Ramos (cell line): ENCODE results near the gene NYNRIN.

Experiments used
- in situ Hi-C: fragments of 300-500 bp; cut with MboI; formaldehyde crosslinking; loops from one replicate; pipeline ENCODE4 v1.14.3; 2022; ENCODE audit warnings: low sequenced_read_pairs; ENCODE audit not compliant: unreplicated experiment

The NYNRIN gene

GRCh38 chr14:24388474-24389179, 10.2 kb upstream of the NYNRIN start:
- in situ Hi-C loops = no loop called here

GRCh38 chr14:24389226-24389848, 9.5 kb upstream of the NYNRIN start:
- in situ Hi-C loops = no loop called here

GRCh38 chr14:24390701-24391468, 7.9 kb upstream of the NYNRIN start:
- in situ Hi-C loops = no loop called here

GRCh38 chr14:24392325-24393091, 6.3 kb upstream of the NYNRIN start:
- in situ Hi-C loops = no loop called here

- in situ Hi-C loops = no loop called here
Measured at GRCh38 chr14:24394275-24394674, 4.5 kb upstream of the NYNRIN start.

GRCh38 chr14:24395609-24396582, 2.9 kb upstream of the NYNRIN start:
- in situ Hi-C loops = no loop called here

GRCh38 chr14:24397639-24398292, 1.0 kb upstream of the NYNRIN start:
- in situ Hi-C loops = no loop called here

GRCh38 chr14:24398293-24398652, 530 bp upstream of the NYNRIN start:
- in situ Hi-C loops = no loop called here

- in situ Hi-C loops = no loop called here
Measured at GRCh38 chr14:24399447-24399822, 632 bp downstream of the NYNRIN start.

- in situ Hi-C loops = no loop called here
Measured at GRCh38 chr14:24399999-24400718, 1.4 kb downstream of the NYNRIN start.

GRCh38 chr14:24401810-24402702, 3.3 kb downstream of the NYNRIN start:
- in situ Hi-C loops = no loop called here

GRCh38 chr14:24403294-24403998, 4.6 kb downstream of the NYNRIN start:
- in situ Hi-C loops = no loop called here

GRCh38 chr14:24404814-24405213, 6.0 kb downstream of the NYNRIN start:
- in situ Hi-C loops = no loop called here

- in situ Hi-C loops = no loop called here
Measured at GRCh38 chr14:24406416-24406815, 7.6 kb downstream of the NYNRIN start.

GRCh38 chr14:24407608-24408325, 9.0 kb downstream of the NYNRIN start:
- in situ Hi-C loops = no loop called here

- in situ Hi-C loops = no loop called here
Measured at GRCh38 chr14:24408764-24409163, 10.0 kb downstream of the NYNRIN start.
